ENCODE results near the gene TLCD4. TPM values are rescaled to one million over a fixed set of nuclear protein-coding genes. Genes with fewer than 3 reads are reported as not detected.
"Not testable (repeated sequence)": the region's sequence is repeated elsewhere in the genome, so short reads cannot be mapped to it uniquely, and the experiment has no call there.

Gene TLCD4
- total RNA-seq, 1 donor from 2014 or later, result 20.9 TPM

GRCh38 chr1:95154096-95154495 is 36.9 kb downstream of the TLCD4 start:
- DNase-seq, result no peak

- DNase-seq, result not testable (repeated sequence)
These were observed 48.4 kb downstream of the TLCD4 start for GRCh38 chr1:95165569-95165968.

Small RNA genes lying within 50 kb of the gene (small RNA-seq; reads per million reads assigned to genes)
- gene RF00019, result not detected

Other genes starting within 250 kb of the TLCD4 start
- 199 TPM for gene CNN3, start 190.2 kb upstream of the TLCD4 start, total RNA-seq
- gene ALG14, start 44.4 kb upstream of the TLCD4 start, total RNA-seq, result 4.1 TPM
- 28.4 TPM for gene RWDD3, start 116.9 kb downstream of the TLCD4 start, total RNA-seq